Frontal cortex (tissue), 4 donors: ENCODE results near the gene GAS5. TPM values are rescaled to one million over a fixed set of nuclear protein-coding genes. Genes with fewer than 3 reads are reported as not detected.
"Not testable (repeated sequence)": the region's sequence is repeated elsewhere in the genome, so short reads cannot be mapped to it uniquely, and the experiment has no call there.

Experiments
- DNase-seq, 2 donors: peaks; one replicate each; pipeline ENCODE4 v3.0.0; 2012; ENCODE audit warnings: low spot score in 2 of 2
- FAIRE-seq: peaks from 2 replicates; lab custom pipeline; 2012; peaks lifted over from hg19 to GRCh38; lab: Jason Lieb, UNC
- total RNA-seq: library from RNA; depleted of rRNA; stranded (reverse); fragments of >200 nt; gene quantifications from one replicate; pipeline ENCODE4 v1.2.3, GENCODE V29; 2014
- donor health status: control.
- donor health status: control.
- donor health status: control.

The GAS5 gene
- total RNA-seq, 1 donor from 2014 or later, result 760 TPM

GRCh38 chr1:173870252-173871075 is 2.7 kb upstream of the GAS5 start:
- FAIRE-seq (no peak), DNase-seq (no peak)

GRCh38 chr1:173869021-173869359 is 1.2 kb upstream of the GAS5 start:
- no peak for DNase-seq
- FAIRE-seq, result no peak

- no peak for DNase-seq
- no peak for FAIRE-seq
Observed at GRCh38 chr1:173868266-173869020, 654 bp upstream of the GAS5 start, which contains the start of gene ZBTB37. Gene ZBTB37, plus strand, starts transcription at chr1:173868380. Its CDS starts 1,846 bp downstream, at chr1:173870226.

GRCh38 chr1:173867141-173867752 is 542 bp downstream of the GAS5 start:
- FAIRE-seq, result no peak

GRCh38 chr1:173866413-173867115 is 1.2 kb downstream of the GAS5 start:
- FAIRE-seq (no peak), DNase-seq (no peak)

More at GRCh38 chr1:173867141-173867752, 542 bp downstream of the GAS5 start:
- DNase-seq, result no peak

GRCh38 chr1:173865468-173866164 is 2.2 kb downstream of the GAS5 start:
- DNase-seq (no peak), FAIRE-seq (no peak)

- DNase-seq, result no peak
- FAIRE-seq, result no peak
Observed at GRCh38 chr1:173864179-173864867, 3.5 kb downstream of the GAS5 start.

- DNase-seq (no peak), FAIRE-seq (no peak)
Observed at GRCh38 chr1:173863224-173864161, 4.3 kb downstream of the GAS5 start.

GRCh38 chr1:173862769-173863223 is 5.0 kb downstream of the GAS5 start:
- FAIRE-seq, result no peak
- DNase-seq, result no peak

GRCh38 chr1:173862146-173862768 is 5.5 kb downstream of the GAS5 start:
- not testable (repeated sequence) for DNase-seq, FAIRE-seq

- DNase-seq (no peak), FAIRE-seq (no peak)
Observed at GRCh38 chr1:173861731-173862145, 6.1 kb downstream of the GAS5 start.

GRCh38 chr1:173860065-173860464 is 7.7 kb downstream of the GAS5 start:
- no peak for FAIRE-seq
- no peak for DNase-seq

GRCh38 chr1:173859547-173859946 is 8.2 kb downstream of the GAS5 start:
- DNase-seq, FAIRE-seq: not testable (repeated sequence)

- DNase-seq, result no peak
- no peak for FAIRE-seq
Observed at GRCh38 chr1:173857363-173857917, 10.3 kb downstream of the GAS5 start.

GRCh38 chr1:173856903-173857302 is 10.9 kb downstream of the GAS5 start:
- DNase-seq (no peak), FAIRE-seq (no peak)

- FAIRE-seq (no peak), DNase-seq (no peak)
Observed at GRCh38 chr1:173856014-173856413, 11.8 kb downstream of the GAS5 start.

- FAIRE-seq (no peak), DNase-seq (no peak)
Observed at GRCh38 chr1:173853074-173853473, 14.7 kb downstream of the GAS5 start.
